SK-N-SH (cell line): ENCODE results near the gene DEXI. TPM values are rescaled to one million over a fixed set of nuclear protein-coding genes. Genes with fewer than 3 reads are reported as not detected.
A peak's percentile ranks its signal among the peaks of the same experiment; 100 is the strongest.

Source experiments
- CTCF ChIA-PET: fragments of 300-600, 350-600 bp; formaldehyde crosslinking; extraction: SDS; loops from one replicate; lab custom pipeline; 2021; lab: Yijun Ruan, JAX
- POLR2A ChIA-PET: fragments of 350-600 bp; sonication (Branson Sonifier 250); formaldehyde crosslinking; extraction: SDS; loops from one replicate; lab custom pipeline; 2020; ENCODE audit warnings: antibody characterized with exemption, inconsistent platforms; lab: Yijun Ruan, JAX
- DNase-seq: peaks from one replicate; pipeline ENCODE4 v3.0.0; 2012
- H2AFZ ChIP-seq: fragments of 200-600 bp; sonication (generic); 2 replicates; pipeline ENCODE4 v1.8.1; 2016; ENCODE audit warnings: antibody characterized with exemption, mild to moderate bottlenecking, low read depth
- H3F3A ChIP-seq: fragments of 200-600 bp; sonication (generic); replicated peaks from 2 replicates; pipeline ENCODE3; 2016; ENCODE audit warnings: antibody characterized with exemption, mild to moderate bottlenecking; ENCODE audit not compliant: insufficient read depth
- H3K27ac ChIP-seq, 2 experiments: fragments of 200-500 bp in 1 of 2; fragments of 200-600 bp in 1 of 2; sonication (Bioruptor generic) in 1 of 2; sonication (generic), shearing (Covaris generic) in 1 of 2; 2 replicates each; pipeline versions ENCODE4 v1.5.1 to v1.6.1; 2014 to 2016; ENCODE audit warnings: low read depth in 2 of 2, inconsistent platforms in 1 of 2, low read length in 1 of 2, mild to moderate bottlenecking in 1 of 2, mixed read lengths in 1 of 2
- H3K27me3 ChIP-seq: fragments of 200-600 bp; sonication (generic), shearing (Covaris generic); 2 replicates; pipeline ENCODE4 v1.6.1; 2016; ENCODE audit warnings: mixed run types; ENCODE audit not compliant: insufficient read depth
- H3K36me3 ChIP-seq, 2 experiments: fragments of 200-500 bp in 1 of 2; fragments of 200-600 bp in 1 of 2; sonication (Bioruptor generic) in 1 of 2; sonication (generic) in 1 of 2; replicated peaks in 1 of 2; 2 replicates each; pipeline versions ENCODE3 to v1.5.1; 2014 to 2016; ENCODE audit warnings: low read length in 1 of 2, mild to moderate bottlenecking in 1 of 2; ENCODE audit not compliant: insufficient read depth in 2 of 2, control insufficient read depth in 1 of 2
- H3K4me1 ChIP-seq, 2 experiments: fragments of 200-500 bp in 1 of 2; fragments of 200-600 bp in 1 of 2; sonication (Bioruptor generic) in 1 of 2; sonication (generic), shearing (Covaris generic) in 1 of 2; 2 replicates each; pipeline versions ENCODE4 v1.5.1 to v1.6.1; 2014 to 2016; ENCODE audit warnings: low read depth in 1 of 2, low read length in 1 of 2, mixed run types in 1 of 2; ENCODE audit not compliant: insufficient read depth in 2 of 2, control insufficient read depth in 1 of 2
- H3K4me2 ChIP-seq: fragments of 200-600 bp; sonication (generic), shearing (Covaris generic); 2 replicates; pipeline ENCODE4 v1.6.1; 2017; ENCODE audit warnings: mixed run types
- H3K4me3 ChIP-seq, 2 experiments: fragments of 200-500 bp in 1 of 2; fragments of 200-600 bp in 1 of 2; sonication (Bioruptor generic) in 1 of 2; sonication (generic), shearing (Covaris generic) in 1 of 2; 2 replicates each; pipeline versions ENCODE4 v1.5.1 to v1.8.1; 2014 to 2016; ENCODE audit warnings: low read depth in 2 of 2, inconsistent platforms in 1 of 2, low read length in 1 of 2, mild to moderate bottlenecking in 1 of 2, mixed read lengths in 1 of 2, moderate library complexity in 1 of 2
- H3K79me2 ChIP-seq: fragments of 200-600 bp; sonication (generic); 2 replicates; pipeline ENCODE4 v1.8.1; 2017; ENCODE audit warnings: mild to moderate bottlenecking; ENCODE audit not compliant: insufficient read depth
- H3K9ac ChIP-seq: fragments of 200-600 bp; sonication (generic); 2 replicates; pipeline ENCODE4 v1.6.1; 2017; ENCODE audit warnings: mixed run types
- H3K9me2 ChIP-seq: fragments of 200-600 bp; sonication (generic); 2 replicates; pipeline ENCODE4 v1.6.1; 2017; ENCODE audit warnings: mixed run types
- H3K9me3 ChIP-seq: fragments of 200-600 bp; sonication (generic); 2 replicates; pipeline ENCODE4 v1.6.1; 2017; ENCODE audit warnings: mixed run types, mild to moderate bottlenecking, moderate library complexity
- H4K20me1 ChIP-seq: fragments of 200-600 bp; sonication (generic); 2 replicates; pipeline ENCODE4 v1.6.1; 2017; ENCODE audit warnings: mild to moderate bottlenecking, mixed run types; ENCODE audit not compliant: insufficient read depth
- CTCF ChIP-seq: fragments of 200-600 bp; sonication (generic); IDR thresholded peaks from 2 replicates; pipeline ENCODE4 v1.6.1; 2017; ENCODE audit warnings: antibody characterized with exemption, mild to moderate bottlenecking, moderate library complexity
- ELF1 ChIP-seq: IDR thresholded peaks from 2 replicates; pipeline ENCODE4 v1.4.0; 2012
- FOSL2 ChIP-seq: IDR thresholded peaks from 2 replicates; pipeline ENCODE4 v1.4.0; 2012; ENCODE audit warnings: low read depth, mild to moderate bottlenecking, moderate library complexity, borderline replicate concordance
- FOXJ3 ChIP-seq: sonication (generic); formaldehyde crosslinking; IDR thresholded peaks from 2 replicates; pipeline ENCODE4 v1.5.1; 2020; ENCODE audit warnings: mild to moderate bottlenecking, missing genetic modification reagents
- GATA2 ChIP-seq: sonication (generic); formaldehyde crosslinking; IDR thresholded peaks from 2 replicates; pipeline ENCODE4 v1.5.0; 2020; ENCODE audit warnings: mild to moderate bottlenecking, missing genetic modification reagents
- MAX ChIP-seq: IDR thresholded peaks from 2 replicates; pipeline ENCODE4 v1.4.0; 2012; ENCODE audit warnings: low read depth
- PBX3 ChIP-seq: IDR thresholded peaks from 2 replicates; pipeline ENCODE4; 2012
- POLR2AphosphoS5 ChIP-seq: IDR thresholded peaks from 2 replicates; pipeline ENCODE4 v1.6.1; 2012; ENCODE audit warnings: low read depth, low read length
- RAD21 ChIP-seq: IDR thresholded peaks from 2 replicates; pipeline ENCODE4 v1.6.1; 2012; ENCODE audit warnings: mild to moderate bottlenecking, low read length
- RCOR1 ChIP-seq: fragments of 150-350 bp; IDR thresholded peaks from 2 replicates; pipeline ENCODE4 v1.6.1; 2017; ENCODE audit warnings: antibody characterized with exemption, low read length
- RFX5 ChIP-seq: IDR thresholded peaks from 2 replicates; pipeline ENCODE4 v1.6.1; 2012; ENCODE audit warnings: mild to moderate bottlenecking, improper control_type of control experiment, low read length
- RXRA ChIP-seq: IDR thresholded peaks from 2 replicates; pipeline ENCODE4 v1.4.0; 2012; ENCODE audit warnings: low read depth, mild to moderate bottlenecking, borderline replicate concordance
- SIN3A ChIP-seq: IDR thresholded peaks from 2 replicates; pipeline ENCODE4 v1.6.1; 2012; ENCODE audit warnings: low read depth, mild to moderate bottlenecking, low read length, moderate library complexity, borderline replicate concordance
- SMC3 ChIP-seq: IDR thresholded peaks from 2 replicates; pipeline ENCODE4 v1.6.1; 2012; ENCODE audit warnings: low read depth, low read length, improper control_type of control experiment
- TEAD4 ChIP-seq: IDR thresholded peaks from 2 replicates; pipeline ENCODE4 v1.4.0; 2012; ENCODE audit warnings: mild to moderate bottlenecking, borderline replicate concordance; ENCODE audit not compliant: insufficient read depth
- USF1 ChIP-seq: IDR thresholded peaks from 2 replicates; pipeline ENCODE4 v1.4.0; 2012; ENCODE audit warnings: low read depth, borderline replicate concordance
- WGBS: methylation state at CpG from one replicate; pipeline ENCODE4 v1.1.6; 2017; ENCODE audit warnings: low lambda C conversion rate; 5-methylcytosine and 5-hydroxymethylcytosine counted together
- polyA plus RNA-seq, 3 experiments: library from polyadenylated mRNA; depleted of rRNA; stranded (reverse); fragments of >200 nt; gene quantifications; 2 replicates each; pipeline ENCODE4 v1.2.3, GENCODE V29; 2012

DEXI gene
- polyA plus RNA-seq, 1 of the 3 experiments (the other 2 are of a cell fraction): 55.5 TPM

- Histone ChIP-seq H3F3A (peaks cover 5% of the 10 kb centered on the region), H3K9me3 (no peaks in the 10 kb centered on the region), H3K79me2 (no peaks in the 10 kb centered on the region), H3K27ac (no peak overlapping the region), H3K36me3 (peaks cover 8 to 13% of the 10 kb centered on the region in 2 experiments), H3K4me2 (no peak overlapping the region), H3K27me3 (no peaks in the 10 kb centered on the region), H4K20me1 (no peaks in the 10 kb centered on the region), H3K9me2 (no peaks in the 10 kb centered on the region), H3K4me3 (no peak overlapping the region), H2AFZ (no peak overlapping the region), H3K4me1 (peaks cover 11 to 19% of the 10 kb centered on the region in 2 experiments; a peak in 3 of 4 replicates), H3K9ac (no peak overlapping the region)
- TF ChIP-seq CTCF (peak; percentile 47), PBX3 (no peak), SMC3 (peak; percentile 9; the same call in 1 of the 2 replicates), USF1 (no peak)
- no peak for DNase-seq
- ChIA-PET CTCF (no interaction called here), POLR2A (no interaction called here)
- WGBS: 62% methylated on average over 7 of the region's 7 CpGs
Observed at GRCh38 chr16:10988164-10988803, 46.0 kb upstream of the DEXI start.

GRCh38 chr16:10987361-10988163 lies 45.3 kb upstream of the DEXI start:
- WGBS: 92% methylated on average over 11 of the region's 11 CpGs
- DNase-seq: no peak

More at GRCh38 chr16:10987361-10988163, 45.3 kb upstream of the DEXI start:
- TF ChIP-seq RFX5 (no peak), USF1 (no peak), MAX (no peak), FOXJ3 (CRISPR knock-in tag) (no peak), CTCF (no peak), FOSL2 (no peak), RCOR1 (no peak), RAD21 (no peak), POLR2AphosphoS5 (no peak), PBX3 (no peak), GATA2 (no peak), ELF1 (no peak), RXRA (no peak), SIN3A (no peak), TEAD4 (no peak)
- TF ChIP-seq, all 33 proteins: peak for 0
- no peaks in the 10 kb centered on the region for H3K27me3 ChIP-seq
- CTCF ChIA-PET: interaction anchor here (4.5 kb wide), 1 partner anchor 24 kb away, joined by 22 read pairs; no protein-coding TSS in a partner anchor
- H3K79me2 ChIP-seq: no peaks in the 10 kb centered on the region
- POLR2A ChIA-PET: no interaction called here
- H3K36me3 ChIP-seq: peaks cover 13 to 20% of the 10 kb centered on the region in 2 experiments
- no peak overlapping the region for H3K27ac ChIP-seq
- H4K20me1 ChIP-seq: no peaks in the 10 kb centered on the region
- H3K9ac ChIP-seq: no peak overlapping the region
- H3K9me2 ChIP-seq: no peaks in the 10 kb centered on the region
- H3K4me2 ChIP-seq: no peak overlapping the region
- peaks cover 11 to 12% of the 10 kb centered on the region in 2 experiments; a peak in 3 of 4 replicates for H3K4me1 ChIP-seq
- no peak overlapping the region for H2AFZ ChIP-seq
- no peaks in the 10 kb centered on the region for H3F3A ChIP-seq
- H3K4me3 ChIP-seq: no peak overlapping the region
- H3K9me3 ChIP-seq: no peaks in the 10 kb centered on the region
